Activated CD4-positive, CD25-positive, alpha-beta regulatory T cell treated with anti-CD3 and anti-CD28 coated beads, Interleukin-2, amount 50 U/mL, for 24 hours (primary cell): ENCODE results near the gene ZBTB16.

Experiments
- ATAC-seq, 2 donors: fragments of 150-1000 bp; cut with Tn5 transposase; one replicate each; pipeline ENCODE4 v1.10.0; 2021; ENCODE audit warnings: mild to moderate bottlenecking in 1 of 2, moderate library complexity in 1 of 2

Gene ZBTB16

GRCh38 chr11:114065094-114065493 is 5.6 kb downstream of the ZBTB16 start:
- no peak for ATAC-seq

- peak; percentile 33 to 44 for ATAC-seq
Observed at GRCh38 chr11:114066046-114066648, 6.6 kb downstream of the ZBTB16 start.

GRCh38 chr11:114068327-114068726 is 8.8 kb downstream of the ZBTB16 start:
- ATAC-seq: no peak

GRCh38 chr11:114070464-114071139 is 11.1 kb downstream of the ZBTB16 start:
- no peak for ATAC-seq

- peak; percentile 15 to 44 for ATAC-seq
Observed at GRCh38 chr11:114073007-114073827, 13.7 kb downstream of the ZBTB16 start.

- peak; percentile 38 to 55 for ATAC-seq
Observed at GRCh38 chr11:114073828-114074381, 14.4 kb downstream of the ZBTB16 start.

- ATAC-seq: no peak
Observed at GRCh38 chr11:114074546-114075343, 15.2 kb downstream of the ZBTB16 start.

- no peak for ATAC-seq
Observed at GRCh38 chr11:114075344-114075610, 15.8 kb downstream of the ZBTB16 start.

GRCh38 chr11:114075891-114076441 is 16.5 kb downstream of the ZBTB16 start:
- ATAC-seq: no peak

- ATAC-seq: no peak
Observed at GRCh38 chr11:114076921-114077331, 17.4 kb downstream of the ZBTB16 start.

- no peak for ATAC-seq
Observed at GRCh38 chr11:114077482-114078305, 18.2 kb downstream of the ZBTB16 start.

- no peak for ATAC-seq
Observed at GRCh38 chr11:114078423-114078822, 18.9 kb downstream of the ZBTB16 start.

GRCh38 chr11:114079511-114080065 is 20.1 kb downstream of the ZBTB16 start:
- no peak for ATAC-seq

GRCh38 chr11:114080219-114080618 is 20.7 kb downstream of the ZBTB16 start:
- peak; percentile 63 to 74 for ATAC-seq

- no peak for ATAC-seq
Observed at GRCh38 chr11:114080769-114081168, 21.3 kb downstream of the ZBTB16 start.

GRCh38 chr11:114081641-114082414 is 22.3 kb downstream of the ZBTB16 start:
- no peak for ATAC-seq

- ATAC-seq: no peak
Observed at GRCh38 chr11:114082415-114082748, 22.9 kb downstream of the ZBTB16 start.

- no peak for ATAC-seq
Observed at GRCh38 chr11:114082767-114083181, 23.3 kb downstream of the ZBTB16 start.

- ATAC-seq: no peak
Observed at GRCh38 chr11:114083391-114084252, 24.1 kb downstream of the ZBTB16 start.
